Stimulated activated CD4-positive, alpha-beta T cell treated with anti-CD3 and anti-CD28 coated beads, Interleukin-4, amount 100 ng/mL, for 48 hours (primary cell): Measurements from ENCODE around the gene MYOZ3.

Experiments used
- DNase-seq, 2 donors: peaks; one replicate each; pipeline ENCODE4 v3.0.0-alpha.2; 2020; ENCODE audit warnings: low read depth in 2 of 2

Gene MYOZ3

DNA sequence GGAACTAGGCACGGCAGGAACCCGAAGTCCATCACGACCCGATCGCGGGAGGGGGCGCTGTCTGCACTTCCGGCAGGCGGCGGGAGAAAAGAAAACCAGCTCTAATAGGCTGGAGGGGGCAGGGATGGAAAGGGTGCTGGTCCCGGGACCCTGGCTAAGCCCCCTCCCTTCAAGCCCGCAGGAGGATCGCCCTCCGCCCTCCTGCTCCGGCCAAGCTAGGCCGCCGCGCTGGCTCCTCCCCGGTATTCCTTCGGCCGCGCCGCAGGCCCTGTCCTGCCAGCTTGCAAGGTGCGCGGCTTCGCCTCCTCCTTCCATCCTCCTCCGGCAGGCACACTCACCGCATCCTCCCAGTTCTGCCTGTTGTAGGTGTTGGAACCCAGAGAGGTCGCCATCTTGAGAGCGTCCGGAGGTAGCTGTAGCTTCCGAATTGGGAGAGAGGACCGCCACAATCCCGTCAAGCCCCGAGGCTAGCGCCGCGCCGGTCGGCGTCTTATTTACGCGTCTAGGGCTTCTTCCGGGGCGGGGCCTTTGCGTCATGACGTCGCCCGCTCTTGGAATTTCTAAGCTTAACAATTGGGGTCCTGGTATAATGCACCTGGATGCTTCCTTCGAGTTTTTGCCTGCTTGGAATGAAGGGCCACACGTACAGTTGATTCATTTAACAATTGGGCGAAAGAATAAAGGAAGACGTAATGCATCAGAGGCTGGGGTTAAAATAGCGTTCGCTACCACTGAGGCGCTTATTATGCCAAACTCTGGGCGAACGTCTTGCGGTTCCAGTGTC, 39.7 kb downstream of the MYOZ3 start, which contains the start of gene RBM22:
RBM22 (minus strand) TSS at position 469 of the 784 bp plus-strand sequence; CDS start at position 392, 77 bp downstream.
- peak; percentile 82 to 86 for DNase-seq

DNA sequence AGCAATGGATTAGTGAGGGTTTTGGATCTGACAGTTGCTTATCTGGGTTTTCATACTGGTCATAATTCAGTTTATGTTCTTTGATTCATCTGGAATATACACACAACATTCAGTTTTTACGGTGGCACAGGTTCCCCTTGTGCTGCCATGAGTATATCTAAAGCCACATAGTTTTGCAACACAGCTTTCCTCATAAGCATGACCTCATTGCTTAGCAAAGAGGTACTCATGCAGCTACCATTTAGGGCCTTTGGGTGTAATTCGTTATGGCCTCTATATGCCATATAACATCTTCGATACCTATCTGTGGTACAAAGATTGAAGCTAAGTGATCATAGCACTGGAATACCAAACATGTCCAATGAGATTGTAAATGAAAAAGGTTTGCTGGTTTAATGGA, 42.7 kb downstream of the MYOZ3 start:
- DNase-seq, result no peak

DNA sequence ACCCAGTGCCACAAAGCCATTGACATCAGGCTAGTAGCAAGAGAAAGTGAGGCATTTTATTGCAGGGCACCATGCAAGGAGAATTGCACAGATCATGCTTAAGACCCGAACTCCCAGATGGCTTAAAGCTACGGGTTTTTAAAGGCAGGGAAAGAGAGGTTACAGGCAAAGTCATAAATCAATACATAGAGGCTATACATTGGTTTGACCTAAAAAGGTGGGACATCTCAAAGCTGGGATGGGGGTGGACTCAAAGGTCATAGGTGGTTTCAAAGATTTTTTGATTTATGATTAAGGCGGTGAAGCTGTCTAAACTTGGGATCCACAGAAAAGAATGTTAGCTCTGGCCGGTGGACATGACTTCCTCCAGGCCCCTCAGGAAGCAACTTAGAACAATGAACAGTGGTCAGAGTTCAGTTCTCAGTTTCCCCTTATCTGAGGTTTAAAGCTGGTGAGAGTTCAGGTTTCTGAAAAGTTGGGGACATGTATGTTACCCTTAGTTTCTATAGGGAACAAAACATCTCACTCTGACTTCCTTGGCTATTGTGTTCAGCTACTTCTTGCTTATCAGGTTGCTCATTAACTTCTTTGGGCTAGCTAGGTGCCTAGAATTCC, 45.8 kb downstream of the MYOZ3 start:
- no peak for DNase-seq

DNA sequence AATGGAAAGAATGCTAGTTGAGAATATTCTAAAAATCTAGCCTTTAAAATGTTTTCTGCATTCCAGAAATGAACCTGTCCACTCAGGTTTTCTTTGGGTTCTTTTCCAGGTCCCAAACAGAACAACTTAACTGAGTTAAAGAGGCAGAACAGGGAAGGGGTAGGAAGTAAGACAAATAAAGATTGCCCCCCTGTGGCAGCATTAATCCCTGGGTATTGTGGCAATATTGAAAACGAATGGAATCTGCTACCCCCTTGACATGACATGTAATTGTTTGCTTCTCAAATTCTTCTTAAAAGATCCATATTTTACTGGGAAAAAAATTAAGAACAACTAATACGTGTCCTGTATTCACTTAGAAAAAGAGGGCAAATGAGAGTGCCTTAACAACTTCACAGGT, 49.1 kb downstream of the MYOZ3 start:
- no peak for DNase-seq

DNA sequence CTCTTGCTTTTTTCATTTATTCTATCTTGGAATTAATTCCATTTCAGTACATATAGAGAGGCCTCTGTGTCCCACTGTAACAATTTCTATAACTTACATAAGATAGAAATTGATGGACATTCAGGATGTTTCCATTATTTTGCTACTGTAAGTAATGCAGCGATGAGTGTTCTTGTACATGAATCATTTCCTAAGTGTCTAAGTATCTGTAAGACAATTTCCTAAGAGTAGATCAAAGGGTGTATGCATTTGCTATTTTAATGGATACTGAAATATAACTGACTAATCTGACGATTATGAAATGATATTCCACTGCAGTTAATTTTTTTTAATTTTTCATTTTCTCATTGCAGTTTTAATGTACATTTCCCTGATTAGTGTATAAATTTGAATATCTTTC, 62.8 kb downstream of the MYOZ3 start:
- no peak for DNase-seq
